GM12875 (cell line): ENCODE measurements around the gene PPP2R1A.

Source experiments
- H3K4me3 ChIP-seq: one replicate; pipeline ENCODE4 v1.5.1; 2011; ENCODE audit warnings: low read depth, low read length, control low read depth
- CTCF ChIP-seq: IDR thresholded peaks from 2 replicates; pipeline ENCODE4 v1.5.1; 2011; ENCODE audit warnings: low read depth, mild to moderate bottlenecking, control low read depth, inconsistent platforms, low read length, moderate library complexity, borderline replicate concordance; ENCODE audit not compliant: insufficient read depth

Gene PPP2R1A

DNA sequence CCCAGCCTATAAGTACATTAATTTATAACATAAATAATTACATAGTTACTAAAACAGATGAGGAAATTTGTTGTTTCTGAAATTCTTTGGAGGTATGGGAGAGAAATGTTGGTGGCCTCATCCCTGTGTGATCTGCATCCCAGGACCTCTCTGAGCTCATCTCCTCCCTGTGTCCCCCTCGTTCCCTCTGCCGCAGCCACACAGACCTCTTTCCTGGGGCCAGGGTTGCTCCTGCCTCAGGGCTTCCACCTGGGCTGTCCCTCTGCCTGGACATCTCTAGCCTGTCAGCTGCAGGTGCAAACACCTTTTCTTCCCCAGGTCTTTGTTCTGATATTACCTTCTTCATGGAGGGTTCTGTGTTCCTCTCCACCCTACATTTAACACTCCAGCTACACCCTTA, 83.4 kb downstream of the PPP2R1A start:
- no peak overlapping the region for H3K4me3 ChIP-seq
- TF ChIP-seq CTCF, result no peak

- no peak for TF ChIP-seq CTCF
- H3K4me3 ChIP-seq, result no peak overlapping the region
Measured at GRCh38 chr19:52274191-52274590, 84.3 kb downstream of the PPP2R1A start.

- H3K4me3 ChIP-seq, result no peak overlapping the region
- no peak for TF ChIP-seq CTCF
Measured at GRCh38 chr19:52275988-52276387, 86.1 kb downstream of the PPP2R1A start.

- no peak overlapping the region for H3K4me3 ChIP-seq
- TF ChIP-seq CTCF, result no peak
Measured at GRCh38 chr19:52277471-52277870, 87.6 kb downstream of the PPP2R1A start.
